Measurements from ENCODE around the gene FMNL2. TPM values are rescaled to one million over a fixed set of nuclear protein-coding genes. Genes with fewer than 3 reads are reported as not detected.

The FMNL2 gene
- total RNA-seq, 1 donor from 2014 or later, result 41.7 TPM

GRCh38 chr2:152419944-152420343, 85.0 kb downstream of the FMNL2 start:
- Mint-ChIP-seq H3K9me3 (ENCODE audit: unreplicated experiment) (no peaks in the 10 kb centered on the region), H3K27ac (ENCODE audit: unreplicated experiment) (no peak overlapping the region), H3K27me3 (ENCODE audit: unreplicated experiment) (no peaks in the 10 kb centered on the region), H3K36me3 (ENCODE audit: low read depth, unreplicated experiment) (no peaks in the 10 kb centered on the region), H3K4me1 (ENCODE audit: unreplicated experiment) (peaks cover 31% of the 10 kb centered on the region), H3K4me3 (ENCODE audit: unreplicated experiment) (no peak overlapping the region)
- no peak for TF ChIP-seq CTCF (IDR thresholded peaks at IDR 0.05; ENCODE audit: unreplicated experiment)
- no peak for DNase-seq (ENCODE audit: low spot score)

DNA sequence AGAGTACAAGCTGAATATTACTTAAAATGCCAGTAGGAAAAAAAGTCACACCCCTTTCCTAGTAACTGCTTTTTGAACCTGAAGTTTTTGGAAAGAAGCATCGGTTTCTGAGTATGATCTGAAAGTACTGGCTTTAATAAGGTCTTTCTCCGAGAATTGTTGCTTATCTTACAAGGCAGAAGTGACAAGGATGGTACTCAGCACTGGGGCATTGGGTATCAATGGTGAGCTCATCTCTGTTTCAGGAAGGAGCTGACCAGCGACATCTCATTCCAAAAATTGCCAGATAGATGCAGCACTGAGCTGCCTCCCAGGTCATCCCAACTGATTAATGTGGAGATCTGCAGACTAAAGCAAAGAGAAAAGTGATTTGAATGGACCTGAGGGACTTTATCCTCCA, 85.4 kb downstream of the FMNL2 start:
- no peak for DNase-seq (ENCODE audit: low spot score)
- Mint-ChIP-seq H3K27me3 (ENCODE audit: unreplicated experiment) (no peaks in the 10 kb centered on the region), H3K27ac (ENCODE audit: unreplicated experiment) (no peak overlapping the region), H3K9me3 (ENCODE audit: unreplicated experiment) (no peaks in the 10 kb centered on the region), H3K36me3 (ENCODE audit: low read depth, unreplicated experiment) (no peaks in the 10 kb centered on the region), H3K4me3 (ENCODE audit: unreplicated experiment) (no peak overlapping the region), H3K4me1 (ENCODE audit: unreplicated experiment) (peaks cover 27% of the 10 kb centered on the region)
- TF ChIP-seq CTCF (IDR thresholded peaks at IDR 0.05; ENCODE audit: unreplicated experiment), result no peak

GRCh38 chr2:152420936-152421335, 86.0 kb downstream of the FMNL2 start:
- no peaks in the 10 kb centered on the region for H3K27me3 Mint-ChIP-seq (ENCODE audit: unreplicated experiment)
- H3K4me1 Mint-ChIP-seq (ENCODE audit: unreplicated experiment), result peaks cover 26% of the 10 kb centered on the region
- TF ChIP-seq CTCF (IDR thresholded peaks at IDR 0.05; ENCODE audit: unreplicated experiment), result no peak
- no peaks in the 10 kb centered on the region for H3K9me3 Mint-ChIP-seq (ENCODE audit: unreplicated experiment)
- DNase-seq (ENCODE audit: low spot score), result no peak
- H3K4me3 Mint-ChIP-seq (ENCODE audit: unreplicated experiment), result no peak overlapping the region
- H3K36me3 Mint-ChIP-seq (ENCODE audit: low read depth, unreplicated experiment), result no peaks in the 10 kb centered on the region
- peak overlapping the region; percentile 43 for H3K27ac Mint-ChIP-seq (ENCODE audit: unreplicated experiment)

DNA sequence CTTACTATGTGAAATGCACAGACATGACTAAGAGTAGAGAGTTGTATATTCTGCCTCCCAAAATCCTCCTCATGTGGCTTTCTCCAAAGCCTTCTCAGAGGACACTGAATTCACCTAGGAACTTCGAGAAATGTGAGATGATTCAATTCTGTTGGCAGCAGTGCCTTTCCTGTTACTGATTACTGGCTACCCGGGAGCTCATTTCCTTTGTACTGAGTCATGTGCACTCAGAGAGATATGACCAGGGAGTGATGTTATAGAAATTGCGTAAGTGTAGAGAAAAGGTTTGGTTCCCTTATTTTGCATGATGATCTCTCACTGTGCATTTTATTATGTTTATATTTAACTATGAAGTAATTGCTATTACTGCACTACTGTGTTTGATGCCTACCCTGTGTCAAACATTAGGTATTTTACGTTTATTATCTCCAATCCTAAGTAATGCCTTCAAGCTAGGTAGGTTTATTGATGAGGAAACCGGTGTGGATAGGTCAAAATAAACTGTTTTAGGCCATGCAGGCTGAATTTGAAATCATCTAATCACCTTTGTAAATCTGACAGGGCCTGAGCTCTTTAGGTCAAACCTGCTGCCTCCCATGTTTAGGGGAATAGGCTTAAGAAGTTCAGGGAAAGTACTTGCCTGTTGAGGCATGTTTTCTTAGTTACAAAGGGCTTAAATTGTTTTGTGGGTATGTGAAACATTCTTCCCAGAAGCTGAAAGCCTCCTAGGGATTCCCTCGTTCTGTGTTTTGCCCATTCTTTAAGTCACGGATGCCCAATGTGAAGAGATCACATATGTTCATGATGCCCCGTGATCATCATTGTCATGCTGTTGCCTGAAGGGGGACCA, 86.8 kb downstream of the FMNL2 start:
- peaks cover 25% of the 10 kb centered on the region for H3K4me1 Mint-ChIP-seq (ENCODE audit: unreplicated experiment)
- H3K36me3 Mint-ChIP-seq (ENCODE audit: low read depth, unreplicated experiment), result no peaks in the 10 kb centered on the region
- no peaks in the 10 kb centered on the region for H3K27me3 Mint-ChIP-seq (ENCODE audit: unreplicated experiment)
- H3K9me3 Mint-ChIP-seq (ENCODE audit: unreplicated experiment), result no peaks in the 10 kb centered on the region
- no peak overlapping the region for H3K4me3 Mint-ChIP-seq (ENCODE audit: unreplicated experiment)
- H3K27ac Mint-ChIP-seq (ENCODE audit: unreplicated experiment), result peak overlapping the region; percentile 28
- no peak for TF ChIP-seq CTCF (IDR thresholded peaks at IDR 0.05; ENCODE audit: unreplicated experiment)
- DNase-seq (ENCODE audit: low spot score), result no peak

DNA sequence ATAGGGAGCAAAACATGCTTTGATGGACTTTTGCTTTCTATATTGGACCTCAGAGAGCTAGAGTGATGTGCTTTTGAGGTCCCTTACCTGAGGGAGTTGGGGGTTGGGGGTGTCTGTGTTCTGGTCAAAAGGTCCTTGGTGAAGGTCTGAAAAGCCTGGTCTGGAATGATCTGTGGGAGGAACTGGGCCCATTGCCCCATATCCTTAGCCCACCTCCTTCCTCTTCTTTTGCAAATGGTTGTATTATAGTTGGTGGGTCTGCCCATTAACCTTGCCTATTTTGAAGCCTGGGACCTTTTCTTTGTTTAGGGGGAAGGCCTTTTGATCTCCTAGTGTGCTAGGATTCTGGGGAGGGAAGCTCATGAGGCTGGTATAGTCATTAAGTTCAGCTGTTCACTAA, 88.7 kb downstream of the FMNL2 start:
- H3K27ac Mint-ChIP-seq (ENCODE audit: unreplicated experiment), result no peak overlapping the region
- H3K4me3 Mint-ChIP-seq (ENCODE audit: unreplicated experiment), result no peak overlapping the region
- no peak for DNase-seq (ENCODE audit: low spot score)
- no peaks in the 10 kb centered on the region for H3K27me3 Mint-ChIP-seq (ENCODE audit: unreplicated experiment)
- no peaks in the 10 kb centered on the region for H3K9me3 Mint-ChIP-seq (ENCODE audit: unreplicated experiment)
- no peaks in the 10 kb centered on the region for H3K36me3 Mint-ChIP-seq (ENCODE audit: low read depth, unreplicated experiment)
- no peak for TF ChIP-seq CTCF (IDR thresholded peaks at IDR 0.05; ENCODE audit: unreplicated experiment)
- peaks cover 25% of the 10 kb centered on the region for H3K4me1 Mint-ChIP-seq (ENCODE audit: unreplicated experiment)

Data from endothelial cell (in vitro differentiated cells).